Panc1 (cell line): ENCODE results near the gene CELF2. TPM values are rescaled to one million over a fixed set of nuclear protein-coding genes. Genes with fewer than 3 reads are reported as not detected.

Experiments used
- ATAC-seq: fragments of 200-7000 bp; cut with Tn5 transposase; 2 replicates; pipeline ENCODE4 v1.9.1; 2020; ENCODE audit warnings: mild to moderate bottlenecking, moderate library complexity
- BruUV-seq: library from RNA; stranded (reverse); fragments of 400-500 nt; replicated peaks from 2 replicates; lab custom pipeline; 2021; lab: Mats Ljungman, UMichigan
- CTCF ChIA-PET: fragments of 300-600 bp; sonication (Branson Sonifier 250); formaldehyde crosslinking; loops from one replicate; lab custom pipeline; 2022; ENCODE audit warnings: antibody characterized with exemption; lab: Charles Lee
- POLR2A ChIA-PET: fragments of 300-600 bp; sonication (Branson Sonifier 250); formaldehyde crosslinking; loops from one replicate; lab custom pipeline; 2022; ENCODE audit warnings: antibody characterized with exemption; lab: Charles Lee
- DNase-seq: peaks from one replicate; pipeline ENCODE4 v3.0.0-alpha.2; 2010; ENCODE audit warnings: low read depth, low spot score
- H3K27ac ChIP-seq: 2 replicates; pipeline ENCODE4 v1.5.1; 2011; ENCODE audit warnings: mild to moderate bottlenecking, low read length, inconsistent platforms
- H3K27me3 ChIP-seq: fragments of 200-500 bp; sonication (Bioruptor generic); 2 replicates; pipeline ENCODE4 v1.6.0; 2014; ENCODE audit warnings: low read length, inconsistent platforms; ENCODE audit not compliant: control insufficient read depth, insufficient read depth
- H3K36me3 ChIP-seq: fragments of 200-500 bp; sonication (Bioruptor generic); 2 replicates; pipeline ENCODE4 v1.5.1; 2014; ENCODE audit warnings: inconsistent platforms, mild to moderate bottlenecking, low read length, moderate library complexity; ENCODE audit not compliant: control insufficient read depth, insufficient read depth
- H3K4me1 ChIP-seq: 2 replicates; pipeline ENCODE4 v1.5.1; 2011; ENCODE audit warnings: inconsistent platforms, mild to moderate bottlenecking, low read length, moderate library complexity; ENCODE audit not compliant: control insufficient read depth, insufficient read depth
- H3K4me3 ChIP-seq, 2 experiments: 2 replicates each; pipeline ENCODE4 v1.5.1; 2011 to 2012; ENCODE audit warnings: low read depth in 2 of 2, low read length in 2 of 2, mild to moderate bottlenecking in 2 of 2, inconsistent platforms in 1 of 2, moderate library complexity in 1 of 2
- H3K9me3 ChIP-seq: fragments of 200-500 bp; sonication (Bioruptor generic); 2 replicates; pipeline ENCODE4 v1.5.1; 2014; ENCODE audit warnings: low read depth, mild to moderate bottlenecking, inconsistent platforms, low read length, moderate library complexity; ENCODE audit not compliant: control insufficient read depth, insufficient read depth
- CTCF ChIP-seq: fragments of 450-650 bp; IDR thresholded peaks from 2 replicates; pipeline ENCODE4 v1.5.1; 2017; ENCODE audit warnings: mild to moderate bottlenecking
- POLR2AphosphoS5 ChIP-seq: IDR thresholded peaks from 2 replicates; pipeline ENCODE4 v1.6.1; 2012; ENCODE audit warnings: mild to moderate bottlenecking, low read depth, low read length, moderate library complexity
- REST ChIP-seq, 2 experiments: IDR thresholded peaks; 2 replicates each; pipeline ENCODE4 v1.6.1; 2011 to 2012; ENCODE audit warnings: low read depth in 2 of 2, control low read depth in 1 of 2, low read length in 1 of 2, mild to moderate bottlenecking in 1 of 2, moderate library complexity in 1 of 2; ENCODE audit not compliant: insufficient read depth in 1 of 2
- SIN3A ChIP-seq: IDR thresholded peaks from 2 replicates; pipeline ENCODE4 v1.6.1; 2012; ENCODE audit warnings: low read depth, mild to moderate bottlenecking, low read length, moderate library complexity, borderline replicate concordance; ENCODE audit not compliant: insufficient read depth
- TCF7L2 ChIP-seq: IDR thresholded peaks from 2 replicates; pipeline ENCODE4 v1.6.1; 2011; ENCODE audit warnings: mild to moderate bottlenecking, low read depth, low read length, inconsistent platforms
- in situ Hi-C: cut with HindIII; loops from 2 replicates; pipeline ENCODE4 v1.10.0; 2016; ENCODE audit warnings: low sequenced_read_pairs, low pct_unique_long_range_greater_than_20kb
- intact Hi-C: fragments of 100-400 bp; cut with micrococcal nuclease; formaldehyde crosslinking; loops from one replicate; pipeline ENCODE4 v1.10.0; 2022; ENCODE audit not compliant: unreplicated experiment
- total RNA-seq: library from RNA; stranded (reverse); gene quantifications from one replicate; pipeline ENCODE4 v1.2.1, GENCODE V29; 2021; ENCODE audit not compliant: unreplicated experiment

The CELF2 gene
- total RNA-seq, 1 experiment from 2014 or later: 0.44 TPM

GRCh38 chr10:11173042-11173441 is 155.4 kb downstream of the CELF2 start:
- in situ Hi-C loops: no loop called here
- TF ChIP-seq CTCF (no peak), TCF7L2 (no peak), POLR2AphosphoS5 (no peak), REST (IDR thresholded peaks at IDR 0.05; ENCODE audit: insufficient read depth in 1 of 2, low read depth in 2 of 2, low read length in 1 of 2) (no peak), SIN3A (no peak)
- DNase-seq (no peak), ATAC-seq (no peak)
- H3K9me3 ChIP-seq: no peaks in the 10 kb centered on the region
- H3K4me1 ChIP-seq: no peaks in the 10 kb centered on the region
- CTCF ChIA-PET: no interaction called here
- intact Hi-C loops: no loop called here
- no TSS peak for BruUV-seq
- H3K4me3 ChIP-seq: no peak overlapping the region
- H3K27ac ChIP-seq: no peak overlapping the region
- POLR2A ChIA-PET: no interaction called here
- H3K27me3 ChIP-seq: no peaks in the 10 kb centered on the region
- no peaks in the 10 kb centered on the region for H3K36me3 ChIP-seq

DNA sequence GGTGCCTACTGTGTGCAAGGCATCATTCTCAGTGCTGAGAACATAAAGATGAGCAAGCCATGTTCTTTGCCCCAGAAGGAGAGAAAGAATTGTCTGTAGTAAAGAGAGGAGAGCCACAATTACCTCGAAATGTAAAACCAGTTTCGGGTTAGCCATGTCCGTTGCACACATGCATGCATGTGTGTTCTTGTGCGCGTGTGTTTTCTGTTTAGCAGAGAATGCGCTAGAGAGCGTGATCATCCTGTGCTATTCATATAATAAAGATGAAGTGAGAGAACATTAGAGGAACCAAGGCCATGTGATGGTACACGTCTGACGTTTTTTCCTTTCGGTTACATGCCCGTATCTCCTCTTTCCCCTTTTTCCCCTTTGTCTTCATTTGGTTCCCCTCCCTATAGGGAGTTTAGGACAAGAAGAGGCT is 158.2 kb downstream of the CELF2 start:
- H3K4me1 ChIP-seq: no peaks in the 10 kb centered on the region
- intact Hi-C loops: no loop called here
- CTCF ChIA-PET: no interaction called here
- no peak for ATAC-seq
- no TSS peak for BruUV-seq
- POLR2A ChIA-PET: no interaction called here
- in situ Hi-C loops: no loop called here
- no peak overlapping the region for H3K27ac ChIP-seq
- H3K4me3 ChIP-seq: no peak overlapping the region
- TF ChIP-seq POLR2AphosphoS5 (no peak), REST (IDR thresholded peaks at IDR 0.05; ENCODE audit: insufficient read depth in 1 of 2, low read depth in 2 of 2, low read length in 1 of 2) (no peak)
- no peaks in the 10 kb centered on the region for H3K27me3 ChIP-seq
- no peaks in the 10 kb centered on the region for H3K36me3 ChIP-seq
- no peaks in the 10 kb centered on the region for H3K9me3 ChIP-seq
- DNase-seq: no peak
